ENCODE data around the gene WNT2B.

The WNT2B gene

DNA sequence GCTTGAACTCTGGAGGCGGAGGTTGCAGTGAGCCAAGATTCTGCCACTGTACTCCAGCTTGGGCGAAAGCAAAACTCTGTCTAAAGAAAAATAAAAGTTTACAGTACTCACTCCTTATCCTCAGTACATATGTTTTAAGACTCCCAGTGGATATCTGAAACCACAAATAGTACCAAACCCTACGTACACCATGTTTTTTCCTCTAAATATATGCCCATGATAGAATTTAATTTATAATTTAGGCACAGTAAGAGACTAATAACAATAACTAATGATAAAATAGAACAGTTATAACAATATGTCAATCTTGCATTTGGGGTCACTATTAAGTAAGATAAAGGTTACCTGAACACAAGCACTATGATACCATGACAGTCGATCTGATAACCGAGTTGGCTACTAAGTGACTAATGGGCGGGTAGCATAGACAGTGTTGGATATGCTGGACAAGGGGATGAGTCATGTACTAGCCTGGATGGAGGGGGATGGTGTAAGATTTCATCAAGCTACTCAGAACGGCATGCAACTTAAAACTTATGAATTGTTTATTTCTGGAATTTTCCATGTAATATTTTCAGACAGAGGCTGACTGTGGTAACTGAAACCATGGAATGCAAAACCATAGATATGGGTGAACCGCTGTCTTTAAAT is 66.5 kb downstream of the WNT2B start:
- DNase-seq (ENCODE audit: low read depth): peak; percentile 97

- no peak for DNase-seq (ENCODE audit: low read depth)
These were observed 67.5 kb downstream of the WNT2B start for GRCh38 chr1:112576240-112576639.
